Measurements from ENCODE around the gene NETO2.

DNA sequence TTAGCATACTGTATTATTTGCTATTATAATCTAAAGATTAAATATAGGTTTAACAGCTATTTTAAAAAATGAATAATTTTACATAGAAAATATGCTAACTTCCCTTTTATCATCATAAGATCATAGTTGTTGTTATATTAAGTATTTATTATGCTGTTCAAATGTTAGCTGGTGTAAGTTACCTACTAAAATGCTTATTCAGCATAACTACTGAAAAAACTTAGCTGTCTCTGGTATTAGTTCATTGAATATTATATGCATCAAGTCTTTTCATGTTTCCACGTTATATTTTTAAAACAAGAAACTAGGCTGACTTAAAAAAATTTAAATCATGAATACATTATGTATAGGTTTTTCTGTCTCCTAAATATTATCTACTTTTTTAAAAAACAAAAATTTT is 62.6 kb downstream of the NETO2 start:
- TF ChIP-seq POLR2A (IDR thresholded peaks at IDR 0.05) (no peak), POLR2AphosphoS5 (IDR thresholded peaks at IDR 0.05) (no peak)
